PFSK-1 (cell line): ENCODE data around the gene FRMD4A.

Experiments used
- POLR2AphosphoS5 ChIP-seq: IDR thresholded peaks from 2 replicates; pipeline ENCODE4 v1.6.1; 2012; ENCODE audit warnings: low read depth, mild to moderate bottlenecking, control low read depth, low read length, moderate library complexity
- REST ChIP-seq, 2 experiments: IDR thresholded peaks; 2 replicates each; pipeline versions ENCODE4 v1.6.1 to v1.8.0; 2011 to 2012; ENCODE audit warnings: low read depth in 2 of 2, low read length in 2 of 2, control low read depth in 1 of 2, inconsistent platforms in 1 of 2, mild to moderate bottlenecking in 1 of 2, moderate library complexity in 1 of 2; ENCODE audit not compliant: insufficient read depth in 1 of 2
- TAF1 ChIP-seq: IDR thresholded peaks from 2 replicates; pipeline ENCODE4 v1.6.1; 2012; ENCODE audit warnings: low read length, control low read depth, borderline replicate concordance; ENCODE audit not compliant: insufficient read depth

DNA sequence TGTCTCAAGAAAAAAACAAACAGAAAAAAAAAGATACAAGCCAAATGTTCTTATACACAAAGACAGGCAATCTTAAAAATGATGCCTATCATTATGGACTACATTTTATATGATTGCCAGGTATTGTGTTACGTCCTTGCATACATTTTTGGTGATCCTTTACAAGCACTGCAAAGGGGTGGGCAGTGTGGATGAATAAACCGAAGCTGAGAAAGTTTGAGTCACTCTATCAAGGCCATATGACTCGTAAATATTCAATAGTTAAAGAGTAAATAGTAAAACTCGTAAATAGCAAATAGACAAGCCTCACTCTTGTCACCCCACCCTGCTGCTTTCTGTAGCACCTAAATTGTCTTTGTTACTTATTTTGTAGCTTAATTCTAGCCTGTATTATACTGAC is 326.2 kb downstream of the FRMD4A start:
- TF ChIP-seq POLR2AphosphoS5 (no peak), REST (IDR thresholded peaks at IDR 0.05; ENCODE audit: insufficient read depth in 1 of 2, low read depth in 2 of 2, low read length in 2 of 2) (no peak), TAF1 (no peak)
